ENCODE measurements around the gene SYAP1.

GRCh38 chrX:16700734-16701133 is 18.7 kb upstream of the SYAP1 start:
- TF ChIP-seq CTCF (IDR thresholded peaks at IDR 0.05) = no peak
- no peak for TF ChIP-seq ZFX (IDR thresholded peaks at IDR 0.05; ENCODE audit: borderline replicate concordance)

Measured in 22Rv1 (cell line).